Measurements from ENCODE around the gene CAMK1D. TPM values are rescaled to one million over a fixed set of nuclear protein-coding genes. Genes with fewer than 3 reads are reported as not detected.
A peak's percentile ranks its signal among the peaks of the same experiment; 100 is the strongest.

Gene CAMK1D
- total RNA-seq, 2 experiments from 2014 or later: 16.7 to 17.8 TPM

DNA sequence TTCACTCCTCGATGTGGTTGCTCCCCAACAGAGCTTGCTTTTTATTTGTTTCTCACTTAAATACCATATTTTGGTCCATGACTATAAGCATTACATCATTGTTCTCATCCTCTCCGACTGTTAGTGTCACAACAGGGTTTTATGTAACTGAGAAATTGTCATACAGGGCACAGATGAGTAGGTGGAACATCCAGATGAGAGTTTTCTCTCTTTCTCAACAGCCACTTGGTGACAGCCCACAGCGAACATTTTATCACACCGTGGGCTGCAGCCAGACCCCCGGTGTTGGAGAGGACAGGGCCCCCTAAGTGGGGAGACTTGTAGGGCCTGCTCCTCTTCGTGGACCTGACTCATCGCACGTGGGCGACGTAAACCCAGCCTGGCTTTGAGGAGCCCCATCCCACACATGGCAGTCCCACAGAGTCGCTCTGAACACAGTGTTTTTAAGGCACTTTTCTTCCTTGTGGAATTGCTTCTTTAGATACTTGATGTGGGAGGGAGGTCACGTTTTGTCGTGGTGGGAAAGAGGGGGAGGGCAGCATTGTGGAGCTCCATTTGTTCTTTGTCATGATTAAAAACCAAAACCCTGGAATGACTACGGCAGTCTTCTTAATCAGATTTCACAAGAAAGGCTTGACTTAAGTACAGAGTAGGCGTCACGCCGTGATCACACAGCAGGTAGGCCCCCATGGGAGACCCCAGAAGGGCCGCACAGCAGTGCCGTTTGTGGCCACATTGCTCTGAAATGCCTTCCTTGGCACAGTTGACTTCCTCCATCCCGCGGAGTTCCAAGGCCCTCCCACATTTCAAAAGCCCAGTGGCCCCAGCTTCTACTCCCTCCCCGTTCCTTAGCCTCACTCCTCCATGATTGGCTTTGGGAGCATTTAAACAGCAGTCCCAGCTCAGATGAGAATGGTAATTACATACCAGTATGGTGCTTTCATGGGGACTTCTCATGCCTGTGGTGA, 431.6 kb downstream of the CAMK1D start:
- Mint-ChIP-seq H3K9me3 (no peaks in the 10 kb centered on the region), H3K36me3 (ENCODE audit: low read depth) (no peaks in the 10 kb centered on the region), H3K4me1 (peaks cover 10% of the 10 kb centered on the region), H3K4me3 (no peak overlapping the region), H3K27me3 (no peaks in the 10 kb centered on the region), H3K27ac (no peak overlapping the region)
- no peak for DNase-seq
- ChIA-PET CTCF (interaction anchor here (1.0 to 2.2 kb wide), 7 partner anchors 11 to 77 kb away, joined by 3 to 7 read pairs (median 4); no protein-coding TSS in a partner anchor), POLR2A (no interaction called here)

DNA sequence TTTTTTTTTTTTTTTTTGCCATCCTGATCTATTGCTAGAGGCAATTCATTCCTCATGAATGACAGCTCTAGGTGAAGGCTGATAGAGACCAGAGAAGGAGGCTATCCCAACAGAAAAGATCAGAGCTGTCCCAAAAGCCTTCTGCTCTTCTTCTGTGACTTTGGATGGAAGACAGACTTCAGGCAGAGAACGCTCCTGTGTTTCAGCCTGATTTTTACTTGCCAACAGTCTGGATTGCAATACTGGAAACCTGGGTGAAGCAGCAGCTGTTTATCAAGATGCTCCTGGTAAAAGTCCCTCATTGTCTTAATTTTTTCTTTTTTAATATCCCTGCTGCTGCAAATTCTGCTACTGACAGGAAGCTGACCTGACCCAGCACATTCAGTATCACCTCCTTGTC, 432.6 kb downstream of the CAMK1D start:
- H3K4me1 Mint-ChIP-seq: peaks cover 8% of the 10 kb centered on the region
- CTCF ChIA-PET: interaction anchor here (0.6 to 2.2 kb wide), 20 partner anchors 8 to 1177 kb away, joined by 3 to 7 read pairs (median 4); no protein-coding TSS in a partner anchor
- no peaks in the 10 kb centered on the region for H3K36me3 Mint-ChIP-seq (ENCODE audit: low read depth)
- DNase-seq: no peak
- H3K27ac Mint-ChIP-seq: no peak overlapping the region
- H3K27me3 Mint-ChIP-seq: no peaks in the 10 kb centered on the region
- no peak overlapping the region for H3K4me3 Mint-ChIP-seq
- POLR2A ChIA-PET: interaction anchor here (1.1 kb wide), 1 partner anchor 433 kb away, joined by 3 read pairs; the partner anchor contains the start of gene CAMK1D
- no peaks in the 10 kb centered on the region for H3K9me3 Mint-ChIP-seq

DNA sequence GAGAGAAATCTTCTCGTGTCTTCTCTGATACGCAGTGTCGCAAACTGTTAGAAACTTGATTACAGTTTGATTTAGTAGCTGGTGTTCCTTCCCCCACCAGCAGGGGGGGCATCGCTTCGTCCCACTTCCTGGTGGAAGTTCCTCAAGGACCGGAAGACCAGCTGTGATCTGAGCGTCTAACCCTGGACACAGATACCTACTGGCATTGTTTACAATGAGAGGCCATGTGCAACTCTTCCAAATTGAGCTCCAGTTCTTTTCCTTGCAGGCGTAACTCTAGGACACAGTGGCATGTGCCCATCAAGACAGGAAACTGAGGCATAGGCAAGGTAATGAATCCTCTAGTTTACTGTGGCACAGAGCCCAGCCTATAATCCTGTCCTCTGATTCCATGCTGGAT, 433.2 kb downstream of the CAMK1D start:
- ChIA-PET POLR2A (interaction anchor here (1.1 kb wide), 1 partner anchor 433 kb away, joined by 3 read pairs; the partner anchor contains the start of gene CAMK1D), CTCF (interaction anchor here (0.6 to 2.2 kb wide), 20 partner anchors 9 to 1177 kb away, joined by 3 to 7 read pairs (median 4); no protein-coding TSS in a partner anchor)
- H3K4me3 Mint-ChIP-seq: no peak overlapping the region
- no peaks in the 10 kb centered on the region for H3K27me3 Mint-ChIP-seq
- H3K36me3 Mint-ChIP-seq (ENCODE audit: low read depth): no peaks in the 10 kb centered on the region
- peak overlapping the region; percentile 19 for H3K27ac Mint-ChIP-seq
- DNase-seq: peak; percentile 38
- H3K4me1 Mint-ChIP-seq: peaks cover 8% of the 10 kb centered on the region
- H3K9me3 Mint-ChIP-seq: no peaks in the 10 kb centered on the region

- Mint-ChIP-seq H3K27me3 (no peaks in the 10 kb centered on the region), H3K4me1 (peaks cover 8% of the 10 kb centered on the region), H3K27ac (no peak overlapping the region), H3K9me3 (no peaks in the 10 kb centered on the region), H3K4me3 (no peak overlapping the region), H3K36me3 (ENCODE audit: low read depth) (no peaks in the 10 kb centered on the region)
- POLR2A ChIA-PET: no interaction called here
- DNase-seq: no peak
- CTCF ChIA-PET: interaction anchor here (0.7 to 1.7 kb wide), 4 partner anchors 9 to 74 kb away, joined by 3 to 6 read pairs (median 4); no protein-coding TSS in a partner anchor
Measured at GRCh38 chr10:12783293-12783692, 433.9 kb downstream of the CAMK1D start.

DNA sequence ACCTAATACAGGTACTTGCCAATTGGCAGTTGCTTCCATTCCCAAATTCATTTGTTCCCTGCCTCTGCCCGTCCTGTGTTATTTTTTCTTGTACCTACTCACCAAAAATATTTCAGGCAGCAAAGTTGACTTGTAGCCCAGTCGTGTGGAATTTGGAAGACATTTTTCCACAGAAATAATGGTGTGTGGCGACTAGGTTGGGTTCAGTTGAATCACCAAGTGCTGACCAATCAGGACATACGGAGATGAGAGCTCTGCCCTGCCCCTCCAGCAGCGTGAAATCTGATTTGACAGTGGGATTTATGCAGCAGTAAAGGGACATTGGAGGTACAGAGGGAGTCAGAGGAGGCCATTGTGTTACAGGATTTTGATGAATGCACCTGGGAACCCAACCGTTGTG, 435.3 kb downstream of the CAMK1D start:
- no peak for DNase-seq
- Mint-ChIP-seq H3K27me3 (no peaks in the 10 kb centered on the region), H3K4me1 (peaks cover 8% of the 10 kb centered on the region), H3K9me3 (no peaks in the 10 kb centered on the region), H3K27ac (no peak overlapping the region), H3K36me3 (ENCODE audit: low read depth) (no peaks in the 10 kb centered on the region), H3K4me3 (no peak overlapping the region)
- POLR2A ChIA-PET: no interaction called here
- CTCF ChIA-PET: no interaction called here

DNA sequence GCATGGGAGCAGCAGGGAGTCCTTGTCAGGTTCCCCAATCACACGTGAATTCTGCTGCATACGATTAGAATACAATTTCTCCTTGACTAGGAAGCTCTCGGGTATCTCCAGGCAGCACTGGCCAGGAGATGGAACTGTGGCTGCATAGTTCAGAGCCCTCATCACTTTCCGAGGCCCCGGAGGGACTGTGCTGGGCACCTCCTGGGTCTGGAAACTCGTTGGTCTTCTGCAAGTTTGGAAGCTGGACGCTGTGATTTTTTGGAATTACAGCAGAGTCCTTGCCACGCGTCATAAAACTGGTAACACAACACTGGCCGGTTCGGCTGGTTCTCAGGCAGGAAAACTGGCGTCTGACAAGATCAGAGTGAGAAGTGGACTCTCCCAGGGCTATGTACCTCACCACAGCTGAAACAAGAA, 436.1 kb downstream of the CAMK1D start:
- H3K9me3 Mint-ChIP-seq: no peaks in the 10 kb centered on the region
- H3K36me3 Mint-ChIP-seq (ENCODE audit: low read depth): no peaks in the 10 kb centered on the region

GRCh38 chr10:12787297-12787696, 437.9 kb downstream of the CAMK1D start:
- no peaks in the 10 kb centered on the region for H3K27me3 Mint-ChIP-seq
- no peaks in the 10 kb centered on the region for H3K9me3 Mint-ChIP-seq
- H3K4me1 Mint-ChIP-seq: peaks cover 4% of the 10 kb centered on the region
- CTCF ChIA-PET: no interaction called here
- no peak overlapping the region for H3K4me3 Mint-ChIP-seq
- peaks cover 6% of the 10 kb centered on the region for H3K36me3 Mint-ChIP-seq (ENCODE audit: low read depth)
- no peak for DNase-seq
- no peak overlapping the region for H3K27ac Mint-ChIP-seq
- POLR2A ChIA-PET: no interaction called here

More for the DNA sequence above, 436.1 kb downstream of the CAMK1D start:
- DNase-seq: no peak
- no peaks in the 10 kb centered on the region for H3K27me3 Mint-ChIP-seq
- ChIA-PET CTCF (no interaction called here), POLR2A (no interaction called here)
- H3K4me3 Mint-ChIP-seq: no peak overlapping the region
- no peak overlapping the region for H3K27ac Mint-ChIP-seq
- peaks cover 8% of the 10 kb centered on the region for H3K4me1 Mint-ChIP-seq

DNA sequence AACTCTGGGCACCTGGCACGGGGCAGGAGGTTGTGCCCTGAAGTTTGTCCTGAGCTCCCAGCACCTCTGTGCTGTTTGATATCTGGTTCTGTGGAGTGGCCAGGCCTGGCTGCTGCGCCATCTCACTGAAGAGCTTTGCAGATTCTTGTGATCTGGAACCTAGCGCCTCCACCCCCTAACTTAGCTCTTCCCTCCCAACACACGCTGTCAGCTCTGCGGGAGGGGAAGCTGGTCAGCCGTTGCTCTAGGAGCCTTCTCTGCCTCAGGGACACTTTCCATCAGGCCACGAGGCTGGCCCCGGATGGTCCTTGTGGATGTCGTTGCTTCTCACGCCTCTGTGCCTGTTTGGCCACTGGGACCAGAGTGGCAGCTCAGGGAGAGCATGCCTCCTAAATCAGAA, 438.9 kb downstream of the CAMK1D start:
- ChIA-PET POLR2A (no interaction called here), CTCF (interaction anchor here (0.6 kb wide), 1 partner anchor 240 kb away, joined by 7 read pairs; no protein-coding TSS in a partner anchor)
- no peak overlapping the region for H3K4me3 Mint-ChIP-seq
- H3K36me3 Mint-ChIP-seq (ENCODE audit: low read depth): peaks cover 6% of the 10 kb centered on the region
- no peak for DNase-seq
- H3K27ac Mint-ChIP-seq: no peak overlapping the region
- H3K9me3 Mint-ChIP-seq: no peaks in the 10 kb centered on the region
- H3K4me1 Mint-ChIP-seq: no peaks in the 10 kb centered on the region
- H3K27me3 Mint-ChIP-seq: no peaks in the 10 kb centered on the region

- H3K27ac Mint-ChIP-seq: no peak overlapping the region
- H3K9me3 Mint-ChIP-seq: no peaks in the 10 kb centered on the region
- no peak for DNase-seq
- no peaks in the 10 kb centered on the region for H3K27me3 Mint-ChIP-seq
- POLR2A ChIA-PET: no interaction called here
- H3K4me3 Mint-ChIP-seq: no peak overlapping the region
- peaks cover 6% of the 10 kb centered on the region for H3K36me3 Mint-ChIP-seq (ENCODE audit: low read depth)
- no peaks in the 10 kb centered on the region for H3K4me1 Mint-ChIP-seq
- CTCF ChIA-PET: no interaction called here
Measured at GRCh38 chr10:12790270-12790669, 440.9 kb downstream of the CAMK1D start.

GRCh38 chr10:12791728-12792127, 442.4 kb downstream of the CAMK1D start:
- POLR2A ChIA-PET: no interaction called here
- no peak for DNase-seq
- Mint-ChIP-seq H3K4me3 (no peak overlapping the region), H3K36me3 (ENCODE audit: low read depth) (peaks cover 6% of the 10 kb centered on the region), H3K4me1 (no peaks in the 10 kb centered on the region), H3K9me3 (no peaks in the 10 kb centered on the region), H3K27ac (no peak overlapping the region), H3K27me3 (no peaks in the 10 kb centered on the region)
- CTCF ChIA-PET: no interaction called here

DNA sequence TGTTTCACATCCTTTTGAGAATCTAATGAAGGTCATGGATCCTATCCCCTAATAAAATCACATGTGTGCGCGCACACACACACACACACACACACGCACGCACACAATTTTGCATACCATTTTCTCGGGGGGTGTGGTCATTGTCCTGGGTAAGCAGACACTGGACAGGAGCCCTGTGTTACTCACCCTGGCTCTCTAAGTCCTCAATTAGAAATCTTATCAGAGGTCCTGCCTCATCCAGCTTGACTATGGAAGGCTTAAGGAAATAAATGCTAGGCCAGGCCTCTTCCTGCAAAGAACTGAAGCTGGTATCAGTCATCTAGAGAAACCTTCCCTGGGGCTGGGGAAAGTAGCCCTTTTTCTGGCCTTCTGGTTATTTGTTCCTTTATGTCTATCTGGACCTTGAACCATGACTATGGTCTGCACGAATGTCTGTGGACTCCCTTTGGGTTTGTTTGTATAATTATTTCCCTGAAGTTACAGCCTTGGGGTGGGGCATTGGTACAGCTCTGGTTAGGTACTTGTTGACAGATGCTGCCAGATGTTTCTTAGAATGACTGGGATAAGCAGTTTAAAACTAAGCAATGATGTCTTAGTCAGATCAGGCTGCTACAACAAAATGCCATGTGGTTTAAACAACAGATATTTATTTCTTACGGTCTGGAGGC, 443.7 kb downstream of the CAMK1D start:
- no peaks in the 10 kb centered on the region for H3K9me3 Mint-ChIP-seq
- H3K27me3 Mint-ChIP-seq: no peaks in the 10 kb centered on the region
- no peak for DNase-seq
- H3K4me1 Mint-ChIP-seq: no peaks in the 10 kb centered on the region
- H3K36me3 Mint-ChIP-seq (ENCODE audit: low read depth): peaks cover 6% of the 10 kb centered on the region
- ChIA-PET CTCF (interaction anchor here (0.9 kb wide), 1 partner anchor 11 kb away, joined by 3 read pairs; no protein-coding TSS in a partner anchor), POLR2A (no interaction called here)
- no peak overlapping the region for H3K27ac Mint-ChIP-seq
- no peak overlapping the region for H3K4me3 Mint-ChIP-seq

GRCh38 chr10:12795315-12796110, 446.2 kb downstream of the CAMK1D start:
- CTCF ChIA-PET: interaction anchor here (1.3 kb wide), 1 partner anchor 13 kb away, joined by 3 read pairs; no protein-coding TSS in a partner anchor
- Mint-ChIP-seq H3K36me3 (ENCODE audit: low read depth) (peaks cover 6% of the 10 kb centered on the region), H3K27ac (no peak overlapping the region), H3K9me3 (no peaks in the 10 kb centered on the region), H3K4me1 (no peaks in the 10 kb centered on the region), H3K4me3 (no peak overlapping the region), H3K27me3 (no peaks in the 10 kb centered on the region)
- no peak for DNase-seq
- POLR2A ChIA-PET: no interaction called here

Data from activated CD4-positive, alpha-beta memory T cell treated with anti-CD3 and anti-CD28 coated beads, Interleukin-2, amount 10 ng/mL, durations not matched to agents 7 days and 5 days (primary cell).